K562 (cell line): ENCODE measurements around the gene ANKS1B. TPM values are rescaled to one million over a fixed set of nuclear protein-coding genes. Genes with fewer than 3 reads are reported as not detected.

Source experiments
- ATAC-seq: fragments of 200-7000 bp; cut with Tn5 transposase; 3 replicates; pipeline ENCODE4 v1.9.1; 2020; ENCODE audit warnings: moderate library complexity
- BruUV-seq: library from RNA; stranded (reverse); fragments of 400-500 nt; replicated peaks from 2 replicates; lab custom pipeline; 2021; lab: Mats Ljungman, UMichigan
- CTCF ChIA-PET: fragments of 300-600 bp; formaldehyde crosslinking; extraction: SDS; loops from one replicate; lab custom pipeline; 2021; ENCODE audit warnings: low intra/inter-chr PET ratio; lab: Yijun Ruan, JAX
- POLR2A ChIA-PET: fragments of 300-600, 350-650 bp; sonication (Branson Sonifier 250); formaldehyde crosslinking; extraction: SDS; loops from one replicate; lab custom pipeline; 2021; ENCODE audit warnings: antibody characterized with exemption, inconsistent platforms; lab: Yijun Ruan, JAX
- DNase-seq, 4 experiments: peaks; one replicate each; pipeline versions ENCODE4 v3.0.0 to v3.0.0-alpha.2; 2011 to 2018; ENCODE audit warnings: low spot score in 3 of 4, mixed read lengths in 3 of 4; ENCODE audit errors: extremely low read depth in 1 of 4
- FAIRE-seq: peaks from 2 replicates; lab custom pipeline; 2011; peaks lifted over from hg19 to GRCh38; lab: Jason Lieb, UNC
- H2AFZ ChIP-seq: 2 replicates; pipeline ENCODE4 v1.6.0; 2011; ENCODE audit warnings: low read depth, low read length, control low read depth, inconsistent platforms
- H3K27ac ChIP-seq: fragments of 200-600 bp; 3 replicates; pipeline ENCODE4 v1.8.0; 2011; ENCODE audit warnings: low read depth, mild to moderate bottlenecking, control low read depth, inconsistent platforms, low read length, moderate library complexity, mixed read lengths; ENCODE audit errors: extremely low read depth
- H3K27me3 ChIP-seq, 2 experiments: fragments of 300-600 bp in 1 of 2; 2 replicates in 1 of 2; 3 replicates in 1 of 2; pipeline versions ENCODE4 v1.6.0 to v1.8.0; 2011; ENCODE audit warnings: inconsistent platforms in 2 of 2, low read length in 2 of 2, mild to moderate bottlenecking in 1 of 2, mixed read lengths in 1 of 2, moderate library complexity in 1 of 2; ENCODE audit not compliant: control insufficient read depth in 2 of 2, insufficient read depth in 2 of 2
- H3K36me3 ChIP-seq: fragments of 300-600 bp; 3 replicates; pipeline ENCODE4 v1.8.0; 2011; ENCODE audit warnings: mild to moderate bottlenecking, low read length, inconsistent platforms; ENCODE audit not compliant: control insufficient read depth, insufficient read depth
- H3K4me1 ChIP-seq, 2 experiments: fragments of 200-600 bp in 1 of 2; replicated peaks in 1 of 2; 2 replicates in 1 of 2; 3 replicates in 1 of 2; pipeline versions ENCODE4 v1.5.1 to v1.8.0; 2011; ENCODE audit warnings: inconsistent platforms in 2 of 2, low read length in 2 of 2, mild to moderate bottlenecking in 1 of 2, mixed read lengths in 1 of 2, moderate library complexity in 1 of 2; ENCODE audit not compliant: control insufficient read depth in 2 of 2, insufficient read depth in 2 of 2
- H3K4me2 ChIP-seq: 2 replicates; pipeline ENCODE4 v1.6.1; 2011; ENCODE audit warnings: low read length, control low read depth, inconsistent platforms, mixed read lengths; ENCODE audit not compliant: insufficient read depth
- H3K4me3 ChIP-seq: fragments of 200-600 bp; sonication (generic), shearing (Covaris generic); 2 replicates; pipeline ENCODE4 v1.5.1; 2016; ENCODE audit warnings: control low read depth, inconsistent platforms
- H3K79me2 ChIP-seq: fragments of 200-600 bp; 3 replicates; pipeline ENCODE4 v1.8.0; 2011; ENCODE audit warnings: low read length, inconsistent platforms; ENCODE audit not compliant: control insufficient read depth, insufficient read depth
- H3K9ac ChIP-seq, 2 experiments: 2 replicates each; pipeline versions ENCODE4 v1.6.0 to v1.6.1; 2011; ENCODE audit warnings: low read depth in 2 of 2, low read length in 2 of 2, control low read depth in 1 of 2, inconsistent platforms in 1 of 2, mild to moderate bottlenecking in 1 of 2, mixed read lengths in 1 of 2; ENCODE audit not compliant: insufficient read depth in 1 of 2
- H3K9me1 ChIP-seq: one replicate; pipeline ENCODE4 v1.6.0; 2011; ENCODE audit warnings: inconsistent platforms, mild to moderate bottlenecking, low read length, moderate library complexity; ENCODE audit not compliant: control insufficient read depth, insufficient read depth
- H3K9me3 ChIP-seq: replicated peaks from 2 replicates; pipeline ENCODE4 v1.5.1; 2011; ENCODE audit warnings: low read depth, low read length, inconsistent platforms; ENCODE audit not compliant: control insufficient read depth, insufficient read depth
- H4K20me1 ChIP-seq: replicated peaks from 2 replicates; pipeline ENCODE4 v1.6.1; 2011; ENCODE audit warnings: low read length, inconsistent platforms, mixed read lengths; ENCODE audit not compliant: control insufficient read depth, insufficient read depth
- BCOR ChIP-seq: fragments of 450-650 bp; IDR thresholded peaks from 2 replicates; pipeline ENCODE4 v1.6.1; 2016
- CC2D1A ChIP-seq: fragments of 450-650 bp; IDR thresholded peaks from 2 replicates; pipeline ENCODE4 v1.6.1; 2017; ENCODE audit warnings: mild to moderate bottlenecking
- CEBPG ChIP-seq, 3 experiments: fragments of 200-800 bp in 1 of 3; sonication (Bioruptor generic) in 1 of 3; sonication (generic) in 1 of 3; formaldehyde crosslinking in 1 of 3; IDR thresholded peaks in 2 of 3; conservative IDR thresholded peaks in 1 of 3; 2 replicates each; pipeline versions ENCODE4 v1.6.1 to v1.8.0; 2016 to 2022; ENCODE audit warnings: missing compliant biosample characterization in 2 of 3, missing genetic modification characterization in 2 of 3, mild to moderate bottlenecking in 1 of 3, missing genetic modification reagents in 1 of 3
- CUX1 ChIP-seq: fragments of 200-800 bp; sonication (Bioruptor generic); IDR thresholded peaks from 2 replicates; pipeline ENCODE4 v1.6.1; 2016; ENCODE audit warnings: missing genetic modification characterization, missing compliant biosample characterization
- HEY1 ChIP-seq: fragments of 250-450 bp; sonication (Bioruptor Pico); IDR thresholded peaks from 2 replicates; pipeline ENCODE4 v1.5.0; 2020; ENCODE audit warnings: mild to moderate bottlenecking, moderate library complexity, borderline replicate concordance
- MAZ ChIP-seq, 2 experiments: fragments of 450-650 bp in 1 of 2; sonication (generic) in 1 of 2; formaldehyde crosslinking; IDR thresholded peaks in 1 of 2; conservative IDR thresholded peaks in 1 of 2; 2 replicates each; pipeline versions ENCODE4 v1.4.0 to v1.5.0; 2020; ENCODE audit warnings: mild to moderate bottlenecking in 1 of 2, missing genetic modification reagents in 1 of 2
- PPARD ChIP-seq: fragments of 250-450 bp; sonication (Bioruptor Pico); IDR thresholded peaks from 2 replicates; pipeline ENCODE4 v1.8.0; 2022; ENCODE audit warnings: inconsistent platforms, mild to moderate bottlenecking, moderate library complexity
- RAD21 ChIP-seq, 2 experiments: fragments of 250-450 bp in 1 of 2; fragments of 450-650 bp in 1 of 2; sonication (Bioruptor Pico) in 1 of 2; formaldehyde crosslinking in 1 of 2; IDR thresholded peaks in 1 of 2; conservative IDR thresholded peaks in 1 of 2; 2 replicates each; pipeline versions ENCODE4 v1.4.0 to v1.8.0; 2020 to 2022; ENCODE audit warnings: mild to moderate bottlenecking in 2 of 2, moderate library complexity in 1 of 2
- TBL1XR1 ChIP-seq, 2 experiments: IDR thresholded peaks; 2 replicates each; pipeline ENCODE4 v1.6.1; 2012; ENCODE audit warnings: improper control_type of control experiment in 2 of 2, low read length in 2 of 2, mild to moderate bottlenecking in 1 of 2
- ZFP1 ChIP-seq: fragments of 450-650 bp; formaldehyde crosslinking; IDR thresholded peaks from 2 replicates; pipeline ENCODE4 v1.4.0; 2020; ENCODE audit warnings: mild to moderate bottlenecking, mixed read lengths
- ZFP36 ChIP-seq: fragments of 150-350 bp; IDR thresholded peaks from 2 replicates; pipeline ENCODE4 v1.6.1; 2018; ENCODE audit warnings: low read length, low read depth; ENCODE audit not compliant: partially characterized antibody
- ZNF133 ChIP-seq: fragments of 250-450 bp; sonication (Bioruptor Pico); IDR thresholded peaks from 2 replicates; pipeline ENCODE4 v1.4.0; 2020; ENCODE audit warnings: mild to moderate bottlenecking
- ZNF175 ChIP-seq: fragments of 200-800 bp; sonication (Bioruptor generic); IDR thresholded peaks from 2 replicates; pipeline ENCODE4 v1.6.1; 2016; ENCODE audit warnings: low read depth, mild to moderate bottlenecking, missing genetic modification characterization, missing compliant biosample characterization
- ZNF232 ChIP-seq: sonication (generic); formaldehyde crosslinking; IDR thresholded peaks from 2 replicates; pipeline ENCODE4 v1.8.0; 2022; ENCODE audit warnings: mild to moderate bottlenecking, missing genetic modification reagents
- ZNF395 ChIP-seq: fragments of 200-800 bp; sonication (Bioruptor generic); IDR thresholded peaks from 2 replicates; pipeline ENCODE4 v1.6.1; 2017; ENCODE audit warnings: missing genetic modification characterization, missing compliant biosample characterization
- WGBS: fragments of 100-300 bp; shearing (Covaris generic); methylation state at CpG from one replicate; pipeline ENCODE4 v1.1.6; 2016; ENCODE audit warnings: low coverage, mixed read lengths; ENCODE audit not compliant: insufficient coverage; ENCODE audit errors: missing lambda C conversion rate; 5-methylcytosine and 5-hydroxymethylcytosine counted together
- in situ Hi-C: fragments of 300-500 bp; cut with MboI; formaldehyde crosslinking; loops from 4 replicates; pipeline ENCODE4 v1.15.0; 2018; ENCODE audit warnings: inconsistent platforms, mixed read lengths
- intact Hi-C: fragments of 100-400 bp; cut with micrococcal nuclease; formaldehyde crosslinking; loops from 2 replicates; pipeline ENCODE4 v1.14.2; 2022
- polyA plus RNA-seq, 8 experiments: library from polyadenylated mRNA; depleted of rRNA in 4 of 8; stranded (reverse) in 5 of 8; unstranded in 3 of 8; fragments of >200 nt; fragmentation: Nextera tagmentation in 2 of 8; fragmentation: Illumina TruSeq in 1 of 8; extraction: Ambion mirVana in 2 of 8; extraction: Trizol in 1 of 8; gene quantifications; 2 replicates each; pipeline versions ENCODE4 v1.2.1 to v1.2.3, GENCODE V29; 2011 to 2014; ENCODE audit warnings: inconsistent platforms in 1 of 8, missing spikeins in 1 of 8
- total RNA-seq, 7 experiments: library from RNA; depleted of rRNA in 6 of 7; stranded (reverse); fragments of >200 nt in 6 of 7; fragmentation: Illumina TruSeq in 2 of 7; extraction: Trizol in 2 of 7; gene quantifications; 2 replicates each; pipeline versions ENCODE4 v1.2.1 to v1.2.3, GENCODE V29; 2011 to 2021; ENCODE audit warnings: low replicate concordance in 1 of 7

Gene ANKS1B
- total and polyA plus RNA-seq, 9 of the 15 experiments (the other 6 are each of a cell fraction or from before 2014, with no cell fraction given): 0.04 to 0.47 (median 0.28) TPM; not detected in 4

- TF ChIP-seq PPARD (CRISPR knock-in tag) (no peak), CEBPG (CRISPR knock-in tag; IDR thresholded peaks at IDR 0.05) (no peak), CEBPG (tag; conservative IDR thresholded peaks at IDR 0.05 in 1 of 2, IDR thresholded peaks at IDR 0.05 in 1 of 2) (no peak), ZNF133 (CRISPR knock-in tag) (no peak), MAZ (CRISPR knock-in tag; conservative IDR thresholded peaks at IDR 0.05 in 1 of 2, IDR thresholded peaks at IDR 0.05 in 1 of 2) (no peak), TBL1XR1 (IDR thresholded peaks at IDR 0.05; ENCODE audit: low read length in 2 of 2) (no peak)
These were observed 18.3 kb downstream of the ANKS1B start (continued) for GRCh38 chr12:99966429-99966828.

DNA sequence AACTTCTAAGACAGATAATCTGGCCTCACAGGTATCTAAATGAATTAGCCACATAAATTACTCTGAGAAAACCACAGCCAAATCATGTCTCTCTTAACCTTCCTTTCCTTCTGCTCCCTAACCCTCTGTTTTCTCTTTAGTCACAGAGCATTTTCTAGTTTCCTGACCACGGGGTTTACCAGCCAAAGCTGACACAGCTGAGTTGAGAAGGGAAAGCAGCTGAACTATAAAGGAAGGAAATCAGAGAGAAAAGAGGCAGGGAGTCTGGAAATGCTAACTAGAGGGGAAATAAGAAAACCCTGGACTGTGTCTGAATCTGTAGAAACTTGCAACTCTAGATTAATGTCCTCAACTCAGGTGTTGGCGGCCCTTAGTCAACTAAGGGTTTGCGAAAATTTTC is 24.4 kb downstream of the ANKS1B start:
- no peaks in the 10 kb centered on the region for H3K79me2 ChIP-seq
- H3K9ac ChIP-seq: no peak overlapping the region
- no peaks in the 10 kb centered on the region for H4K20me1 ChIP-seq
- no peak overlapping the region for H3K4me2 ChIP-seq
- no peak overlapping the region for H3K4me3 ChIP-seq
- ATAC-seq: no peak
- no peaks in the 10 kb centered on the region for H3K4me1 ChIP-seq
- no TSS peak for BruUV-seq
- no peaks in the 10 kb centered on the region for H3K9me3 ChIP-seq
- no peak for FAIRE-seq
- H3K9me1 ChIP-seq: peaks cover 3% of the 10 kb centered on the region
- ChIA-PET POLR2A (no interaction called here), CTCF (no interaction called here)
- in situ Hi-C loops (loop anchor here (10.0 kb wide), 1 partner anchor 916 kb away; no protein-coding TSS in a partner anchor), intact Hi-C loops (no loop called here)
- no peak for DNase-seq
- no peaks in the 10 kb centered on the region for H3K36me3 ChIP-seq
- H2AFZ ChIP-seq: no peak overlapping the region
- H3K27ac ChIP-seq: no peak overlapping the region
- no peaks in the 10 kb centered on the region for H3K27me3 ChIP-seq
- 0% methylated on average over 3 of the region's 3 CpGs for WGBS
- TF ChIP-seq ZFP1: no peak
- no peak for TF ChIP-seq ZNF395 (CRISPR knock-in tag)
- no peak for TF ChIP-seq CUX1 (CRISPR knock-in tag)
- TF ChIP-seq ZNF175 (CRISPR knock-in tag): no peak
- no peak for TF ChIP-seq RAD21 (CRISPR knock-in tag; conservative IDR thresholded peaks at IDR 0.05 in 1 of 2, IDR thresholded peaks at IDR 0.05 in 1 of 2)
- TF ChIP-seq HEY1: no peak
- TF ChIP-seq ZNF232 (CRISPR knock-in tag): no peak
- TF ChIP-seq ZFP36: no peak
- TF ChIP-seq CC2D1A: no peak
- TF ChIP-seq BCOR: no peak
